Germinal center (tissue), 1 donor: ENCODE data around the gene ANKRD11.

ENCODE experiments used
- DNase-seq: peaks from one replicate; pipeline ENCODE4 v3.0.0; 2012; ENCODE audit warnings: mixed read lengths, low spot score

The ANKRD11 gene

DNA sequence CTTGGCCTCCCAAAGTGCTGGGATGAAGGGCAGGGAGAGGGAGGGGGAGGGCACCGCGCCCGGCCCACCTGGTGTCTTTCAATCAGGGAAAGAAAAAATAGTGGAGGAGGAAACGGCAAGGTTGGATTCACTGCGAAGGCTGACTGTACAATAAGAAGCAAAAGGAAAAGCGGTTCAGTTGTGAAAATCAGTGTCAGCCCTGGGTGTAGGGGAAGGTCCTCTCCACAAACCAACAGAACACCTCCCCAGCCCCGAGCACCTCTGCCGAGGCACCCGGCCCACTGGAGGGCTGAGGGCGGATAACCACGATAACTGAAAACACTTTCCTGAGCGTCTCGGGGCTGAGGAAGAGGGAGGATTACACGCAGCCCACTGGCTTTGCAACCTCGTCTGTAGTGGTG lies 16.4 kb upstream of the ANKRD11 start:
- DNase-seq, result no peak

- no peak for DNase-seq
These were observed 15.7 kb upstream of the ANKRD11 start for GRCh38 chr16:89506113-89506504.

- DNase-seq, result peak; percentile 75
These were observed 15.1 kb upstream of the ANKRD11 start for GRCh38 chr16:89505204-89506112.

- DNase-seq, result no peak
These were observed 13.7 kb upstream of the ANKRD11 start for GRCh38 chr16:89504091-89504490.

DNA sequence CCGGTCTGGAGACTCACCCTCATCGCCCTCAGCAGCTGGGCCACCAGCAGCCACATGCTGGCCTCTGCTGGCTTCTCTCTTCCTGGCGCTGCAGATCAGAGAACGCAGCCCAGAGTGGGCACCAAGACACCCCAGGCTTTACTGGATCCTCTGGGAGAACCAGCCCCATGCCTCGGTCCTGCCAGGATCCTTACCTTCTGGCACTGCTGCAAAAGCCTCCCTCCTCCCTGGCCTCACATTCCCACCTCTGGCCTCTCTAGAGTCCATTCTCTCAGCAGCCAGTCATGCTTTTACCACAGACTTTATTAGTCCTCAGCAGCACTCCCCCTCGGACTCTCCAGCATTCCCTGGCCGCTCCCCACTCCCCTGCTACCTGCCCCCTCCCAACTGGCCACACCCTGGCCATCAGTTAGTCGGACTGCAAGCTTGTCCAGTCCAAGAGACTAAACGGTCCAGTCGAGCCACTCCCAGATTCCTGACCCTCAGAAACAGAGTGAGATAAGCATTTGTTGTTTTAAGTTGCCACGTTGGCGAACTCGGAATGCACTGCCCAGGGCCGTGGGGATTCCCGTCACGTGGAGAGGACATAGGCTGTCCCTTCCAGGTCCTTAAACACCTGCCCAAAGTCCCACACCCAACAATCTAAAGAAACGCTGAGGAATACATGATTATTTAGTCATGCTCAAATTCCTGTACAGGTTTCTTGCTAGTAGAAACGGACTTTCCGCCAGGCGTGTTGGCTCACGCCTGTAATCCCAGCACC lies 11.9 kb upstream of the ANKRD11 start:
- DNase-seq, result no peak

GRCh38 chr16:89499767-89500166 lies 9.4 kb upstream of the ANKRD11 start:
- DNase-seq, result no peak

- DNase-seq, result no peak
These were observed 8.5 kb upstream of the ANKRD11 start for GRCh38 chr16:89498839-89499238.

DNA sequence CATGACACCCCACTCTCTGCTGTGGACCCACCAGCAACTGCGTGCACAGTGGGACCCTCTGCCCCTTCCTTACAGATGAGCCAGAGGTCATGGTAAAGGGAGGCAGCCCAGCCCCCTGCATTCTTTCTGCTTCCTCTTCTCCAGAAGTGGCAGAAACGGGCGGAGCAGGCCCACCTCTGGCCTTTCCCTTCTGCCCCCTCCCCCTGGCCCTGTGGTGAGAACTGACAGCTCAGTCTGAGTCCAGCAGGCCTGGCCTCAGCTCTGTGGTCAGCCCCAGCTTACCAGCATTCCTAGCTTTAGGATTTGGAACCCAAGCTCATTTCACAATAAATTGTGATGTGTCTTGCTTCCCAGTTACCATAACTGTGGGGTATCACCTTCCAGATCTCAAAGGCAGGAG lies 4.8 kb upstream of the ANKRD11 start:
- no peak for DNase-seq

GRCh38 chr16:89493776-89494175 lies 3.4 kb upstream of the ANKRD11 start:
- DNase-seq, result no peak

- no peak for DNase-seq
These were observed 1.8 kb upstream of the ANKRD11 start for GRCh38 chr16:89491974-89492687.

GRCh38 chr16:89491238-89491869 lies 993 bp upstream of the ANKRD11 start:
- DNase-seq, result no peak

- no peak for DNase-seq
These were observed 393 bp downstream of the ANKRD11 start for GRCh38 chr16:89489898-89490438.

- DNase-seq, result peak; percentile 85
These were observed 1.1 kb downstream of the ANKRD11 start for GRCh38 chr16:89489040-89489897.

- DNase-seq, result no peak
These were observed 4.6 kb downstream of the ANKRD11 start for GRCh38 chr16:89485701-89486246.

DNA sequence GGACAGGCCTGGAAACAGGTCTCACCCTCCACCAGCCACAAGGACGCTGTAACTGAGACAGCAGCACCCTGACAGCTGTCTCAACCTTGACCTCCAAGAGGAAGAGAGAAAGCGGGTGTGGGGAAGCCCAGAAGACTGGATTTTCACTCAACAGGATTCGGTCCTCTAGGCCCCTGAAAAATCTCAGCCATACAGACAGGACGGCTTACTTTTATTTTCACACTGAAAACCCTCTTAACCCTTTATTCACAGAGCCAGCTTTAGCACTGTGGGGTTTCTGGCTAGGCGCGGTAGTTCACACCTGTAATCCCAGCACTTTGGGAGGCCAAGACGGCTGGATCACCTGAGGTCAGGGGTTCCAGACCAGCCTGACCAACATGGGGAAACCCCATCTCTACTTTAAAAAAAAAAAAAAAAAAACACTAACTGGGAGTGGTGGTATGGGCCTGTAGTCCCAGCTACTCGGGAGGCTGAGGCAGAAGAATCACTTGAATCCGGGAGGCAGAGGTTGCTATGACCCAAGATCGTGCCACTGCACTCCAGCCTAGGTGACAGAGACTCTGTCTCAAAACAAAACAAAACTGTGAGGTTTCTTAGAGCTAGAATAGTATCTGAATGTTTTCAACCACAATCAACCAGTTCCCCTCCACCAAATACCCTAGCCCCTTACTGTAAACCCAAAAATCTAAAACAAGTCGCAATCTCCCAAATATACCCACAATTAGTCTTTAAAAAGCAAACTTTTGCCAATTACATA lies 5.3 kb downstream of the ANKRD11 start:
- no peak for DNase-seq

GRCh38 chr16:89484041-89484501 lies 6.3 kb downstream of the ANKRD11 start:
- no peak for DNase-seq

DNA sequence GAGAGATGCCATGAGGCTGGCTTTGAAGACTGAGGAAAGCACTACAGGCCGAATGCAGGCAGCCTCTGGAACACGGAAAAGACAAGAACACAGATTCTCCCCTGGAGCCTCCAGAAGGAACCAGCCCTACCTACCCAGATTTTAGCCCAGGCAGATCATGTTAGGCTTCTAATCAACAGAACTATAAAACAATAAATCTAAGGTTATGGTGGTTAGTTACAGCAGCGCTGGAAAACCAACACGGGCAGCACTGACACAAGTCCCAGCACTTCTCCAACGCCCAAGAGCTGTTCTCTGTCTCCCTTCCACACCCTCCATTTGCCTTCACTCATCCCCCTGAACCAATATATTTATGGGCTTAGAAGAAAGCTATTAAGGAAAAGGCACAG lies 7.5 kb downstream of the ANKRD11 start:
- DNase-seq, result no peak

DNA sequence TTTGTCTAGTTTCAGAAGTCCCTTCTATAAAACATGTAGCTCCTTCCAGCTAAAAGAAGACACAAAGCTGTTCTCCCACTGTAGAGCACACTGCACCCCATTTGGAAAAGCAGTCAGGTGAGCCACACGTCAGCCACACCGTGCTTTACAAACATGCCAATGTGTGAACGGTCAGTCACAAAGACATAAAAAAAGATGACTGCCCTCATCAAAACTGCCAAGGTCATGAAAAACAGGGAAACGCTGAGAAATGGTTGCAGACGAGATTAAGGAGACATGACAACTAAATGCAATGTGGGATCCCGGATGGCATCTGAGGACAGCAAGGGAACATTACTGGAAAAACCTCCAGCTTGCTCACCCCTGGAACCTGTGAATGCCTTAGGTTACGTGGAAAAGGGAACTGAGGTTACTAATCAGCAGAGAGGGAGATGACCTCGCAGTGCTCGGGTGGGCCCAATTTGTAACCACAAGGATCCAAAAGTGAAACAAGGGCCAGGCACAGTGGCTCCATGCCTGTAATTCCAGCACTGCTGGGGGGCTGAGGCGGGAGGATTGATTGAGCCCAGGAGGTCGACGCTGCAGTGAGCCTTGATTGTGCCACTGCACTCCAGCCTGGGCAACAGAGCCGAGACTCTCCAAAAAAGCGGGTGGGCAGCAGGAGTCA lies 8.1 kb downstream of the ANKRD11 start:
- DNase-seq, result no peak

- DNase-seq, result no peak
These were observed 8.9 kb downstream of the ANKRD11 start for GRCh38 chr16:89481356-89481955.
